HG02642 (cell line): Measurements from ENCODE around the gene TNNI3.
"Not testable (repeated sequence)": the region's sequence is repeated elsewhere in the genome, so short reads cannot be mapped to it uniquely, and the experiment has no call there.

ENCODE experiments used
- ATAC-seq: cut with Tn5 transposase; IDR thresholded peaks from one replicate; pipeline ENCODE4 v1.9.1; 2021; ENCODE audit warnings: mild to moderate bottlenecking; ENCODE audit not compliant: unreplicated experiment, poor library complexity

The TNNI3 gene

GRCh38 chr19:55173714-55174409 lies 16.3 kb upstream of the TNNI3 start:
- ATAC-seq, result no peak

- no peak for ATAC-seq
Measured at GRCh38 chr19:55173186-55173713, 15.7 kb upstream of the TNNI3 start.

- ATAC-seq, result no peak
Measured at GRCh38 chr19:55172741-55173140, 15.2 kb upstream of the TNNI3 start.

GRCh38 chr19:55172318-55172717 lies 14.8 kb upstream of the TNNI3 start:
- ATAC-seq, result not testable (repeated sequence)

GRCh38 chr19:55171440-55171839 lies 13.9 kb upstream of the TNNI3 start:
- no peak for ATAC-seq

- ATAC-seq, result no peak
Measured at GRCh38 chr19:55169136-55169535, 11.6 kb upstream of the TNNI3 start.

GRCh38 chr19:55166530-55167268 lies 9.2 kb upstream of the TNNI3 start, which contains the start of gene DNAAF3:
Gene DNAAF3, minus strand, starts transcription at chr19:55166613. Its CDS starts 200 bp downstream, at chr19:55166413.
- peak; percentile 82 for ATAC-seq

- ATAC-seq, result peak; percentile 17
Measured at GRCh38 chr19:55165952-55166529, 8.5 kb upstream of the TNNI3 start.

- ATAC-seq, result no peak
Measured at GRCh38 chr19:55161571-55162322, 4.2 kb upstream of the TNNI3 start.

GRCh38 chr19:55160986-55161365 lies 3.4 kb upstream of the TNNI3 start:
- ATAC-seq, result no peak

- ATAC-seq, result peak; percentile 69
Measured at GRCh38 chr19:55160128-55160985, 2.8 kb upstream of the TNNI3 start.

- ATAC-seq, result no peak
Measured at GRCh38 chr19:55158848-55159749, 1.6 kb upstream of the TNNI3 start.

GRCh38 chr19:55158423-55158822 lies 891 bp upstream of the TNNI3 start:
- ATAC-seq, result no peak

- ATAC-seq, result no peak
Measured at GRCh38 chr19:55156202-55157063, 1.1 kb downstream of the TNNI3 start.

- ATAC-seq, result not testable (repeated sequence)
Measured at GRCh38 chr19:55155784-55156183, 1.7 kb downstream of the TNNI3 start.

GRCh38 chr19:55153652-55154264 lies 3.8 kb downstream of the TNNI3 start:
- no peak for ATAC-seq

- ATAC-seq, result no peak
Measured at GRCh38 chr19:55152017-55152416, 5.5 kb downstream of the TNNI3 start.
